Activated naive CD8-positive, alpha-beta T cell treated with anti-CD3 and anti-CD28 coated beads, Interleukin-2, amount 50 U/mL, for 24 hours (primary cell): ENCODE measurements around the gene FAM3A.
"Not testable (repeated sequence)": the region's sequence is repeated elsewhere in the genome, so short reads cannot be mapped to it uniquely, and the experiment has no call there.

Experiments
- ATAC-seq: fragments of 150-1000 bp; cut with Tn5 transposase; one replicate; pipeline ENCODE4 v1.10.0; 2021
- DNase-seq: peaks from one replicate; pipeline ENCODE4 v3.0.0; 2021
- H3K27ac Mint-ChIP-seq: one replicate; pipeline ENCODE4 v1.8.0; 2021; ENCODE audit warnings: mild to moderate bottlenecking, mixed read lengths
- H3K27me3 Mint-ChIP-seq: one replicate; pipeline ENCODE4 v1.8.0; 2021; ENCODE audit warnings: mixed read lengths
- H3K36me3 Mint-ChIP-seq: one replicate; pipeline ENCODE4 v1.8.0; 2021; ENCODE audit warnings: low read depth, mixed read lengths
- H3K4me1 Mint-ChIP-seq: one replicate; pipeline ENCODE4 v1.8.0; 2021; ENCODE audit warnings: mixed read lengths
- H3K4me3 Mint-ChIP-seq: one replicate; pipeline ENCODE4 v1.8.0; 2021; ENCODE audit warnings: mild to moderate bottlenecking, moderate library complexity, mixed read lengths
- H3K9me3 Mint-ChIP-seq: one replicate; pipeline ENCODE4 v1.8.0; 2021; ENCODE audit warnings: mixed read lengths

Gene FAM3A

GRCh38 chrX:154502098-154502497, 13.9 kb downstream of the FAM3A start:
- H3K27ac Mint-ChIP-seq, result no peak overlapping the region
- peaks cover 2% of the 10 kb centered on the region for H3K36me3 Mint-ChIP-seq
- no peaks in the 10 kb centered on the region for H3K27me3 Mint-ChIP-seq
- no peaks in the 10 kb centered on the region for H3K4me1 Mint-ChIP-seq
- ATAC-seq (no peak), DNase-seq (no peak)
- H3K4me3 Mint-ChIP-seq, result no peak overlapping the region
- H3K9me3 Mint-ChIP-seq, result no peaks in the 10 kb centered on the region

- not testable (repeated sequence) for ATAC-seq, H3K9me3 Mint-ChIP-seq, H3K27ac Mint-ChIP-seq, DNase-seq, H3K4me1 Mint-ChIP-seq, H3K27me3 Mint-ChIP-seq, H3K36me3 Mint-ChIP-seq, H3K4me3 Mint-ChIP-seq
These were observed 14.6 kb downstream of the FAM3A start for GRCh38 chrX:154501423-154501822.

GRCh38 chrX:154496591-154497137, 19.4 kb downstream of the FAM3A start:
- H3K36me3 Mint-ChIP-seq, H3K4me1 Mint-ChIP-seq, ATAC-seq, DNase-seq, H3K4me3 Mint-ChIP-seq, H3K9me3 Mint-ChIP-seq, H3K27me3 Mint-ChIP-seq, H3K27ac Mint-ChIP-seq: not testable (repeated sequence)

GRCh38 chrX:154495472-154495922, 20.5 kb downstream of the FAM3A start:
- Mint-ChIP-seq H3K27ac (no peak overlapping the region), H3K36me3 (no peaks in the 10 kb centered on the region), H3K9me3 (no peaks in the 10 kb centered on the region), H3K27me3 (no peaks in the 10 kb centered on the region), H3K4me3 (no peak overlapping the region), H3K4me1 (no peaks in the 10 kb centered on the region)
- DNase-seq (no peak), ATAC-seq (no peak)

GRCh38 chrX:154494715-154495114, 21.3 kb downstream of the FAM3A start:
- Mint-ChIP-seq H3K27ac (no peak overlapping the region), H3K9me3 (no peaks in the 10 kb centered on the region), H3K36me3 (no peaks in the 10 kb centered on the region), H3K4me3 (no peak overlapping the region), H3K4me1 (no peaks in the 10 kb centered on the region), H3K27me3 (no peaks in the 10 kb centered on the region)
- ATAC-seq (no peak), DNase-seq (no peak)

GRCh38 chrX:154490414-154491083, 25.5 kb downstream of the FAM3A start, which contains the start of gene SLC10A3:
TSS of gene SLC10A3 (minus strand) at chrX:154490629. CDS start at chrX:154488940, 1,689 bp downstream.
- Mint-ChIP-seq H3K27ac (peak within 1 kb of the TSS; percentile 87), H3K4me1 (peaks cover 9% of the 10 kb centered on the region), H3K4me3 (peak within 1 kb of the TSS; percentile 88), H3K9me3 (no peaks in the 10 kb centered on the region), H3K36me3 (peaks cover 4% of the 10 kb centered on the region), H3K27me3 (no peaks in the 10 kb centered on the region)
- DNase-seq (peak; percentile 87), ATAC-seq (peak; percentile 90)

- Mint-ChIP-seq H3K36me3 (peaks cover 4% of the 10 kb centered on the region), H3K4me3 (peak overlapping the region; percentile 88), H3K27me3 (no peaks in the 10 kb centered on the region), H3K9me3 (no peaks in the 10 kb centered on the region), H3K27ac (peak overlapping the region; percentile 87), H3K4me1 (peaks cover 9% of the 10 kb centered on the region)
- DNase-seq, result peak; percentile 29
- peak; percentile 37 for ATAC-seq
These were observed 26.0 kb downstream of the FAM3A start for GRCh38 chrX:154490021-154490413.

- no peak for DNase-seq
- no peak for ATAC-seq
- Mint-ChIP-seq H3K27me3 (no peaks in the 10 kb centered on the region), H3K36me3 (peaks cover 4% of the 10 kb centered on the region), H3K4me1 (peaks cover 16% of the 10 kb centered on the region), H3K27ac (peak overlapping the region; percentile 87), H3K4me3 (peak overlapping the region; percentile 88), H3K9me3 (no peaks in the 10 kb centered on the region)
These were observed 26.9 kb downstream of the FAM3A start for GRCh38 chrX:154489182-154489581.

- Mint-ChIP-seq H3K4me3 (peak overlapping the region; percentile 88), H3K4me1 (peaks cover 21% of the 10 kb centered on the region), H3K9me3 (no peaks in the 10 kb centered on the region), H3K36me3 (peaks cover 4% of the 10 kb centered on the region), H3K27me3 (no peaks in the 10 kb centered on the region), H3K27ac (no peak overlapping the region)
- ATAC-seq (no peak), DNase-seq (no peak)
These were observed 27.5 kb downstream of the FAM3A start for GRCh38 chrX:154488336-154489075.

- peaks cover 4% of the 10 kb centered on the region for H3K36me3 Mint-ChIP-seq
- H3K27me3 Mint-ChIP-seq, result no peaks in the 10 kb centered on the region
- no peaks in the 10 kb centered on the region for H3K9me3 Mint-ChIP-seq
- no peak for DNase-seq
- H3K27ac Mint-ChIP-seq, result no peak overlapping the region
- H3K4me3 Mint-ChIP-seq, result peak overlapping the region; percentile 70
- no peak for ATAC-seq
- H3K4me1 Mint-ChIP-seq, result peaks cover 24% of the 10 kb centered on the region
These were observed 28.3 kb downstream of the FAM3A start for GRCh38 chrX:154487518-154488290.

GRCh38 chrX:154486396-154487207, 29.4 kb downstream of the FAM3A start, which contains the start of gene UBL4A:
TSS of gene UBL4A (minus strand) at chrX:154486615. CDS start at chrX:154486584, 31 bp downstream.
- Mint-ChIP-seq H3K27ac (peak within 1 kb of the TSS; percentile 65), H3K27me3 (no peaks in the 10 kb centered on the region), H3K4me3 (peak within 1 kb of the TSS; percentile 73), H3K4me1 (peaks cover 24% of the 10 kb centered on the region), H3K36me3 (peaks cover 4% of the 10 kb centered on the region), H3K9me3 (no peaks in the 10 kb centered on the region)
- DNase-seq (peak; percentile 64), ATAC-seq (no peak)

GRCh38 chrX:154486052-154486395, 30.0 kb downstream of the FAM3A start:
- Mint-ChIP-seq H3K4me1 (peaks cover 24% of the 10 kb centered on the region), H3K36me3 (peaks cover 4% of the 10 kb centered on the region), H3K4me3 (peak overlapping the region; percentile 73), H3K27me3 (no peaks in the 10 kb centered on the region), H3K9me3 (no peaks in the 10 kb centered on the region), H3K27ac (no peak overlapping the region)
- no peak for ATAC-seq
- peak; percentile 39 for DNase-seq

GRCh38 chrX:154485150-154486051, 30.6 kb downstream of the FAM3A start:
- ATAC-seq (no peak), DNase-seq (no peak)
- Mint-ChIP-seq H3K4me3 (peak overlapping the region; percentile 73), H3K36me3 (peaks cover 4% of the 10 kb centered on the region), H3K4me1 (peaks cover 24% of the 10 kb centered on the region), H3K9me3 (no peaks in the 10 kb centered on the region), H3K27ac (peak overlapping the region; percentile 52), H3K27me3 (no peaks in the 10 kb centered on the region)
